Endothelial cell of umbilical vein (primary cell): ENCODE measurements around the gene RLF. TPM values are rescaled to one million over a fixed set of nuclear protein-coding genes. Genes with fewer than 3 reads are reported as not detected.
A peak's percentile ranks its signal among the peaks of the same experiment; 100 is the strongest.

Source experiments
- Bru-seq: library from RNA; stranded (reverse); fragments of 400-500 nt; gene quantifications from one replicate; lab custom pipeline; 2021; lab: Mats Ljungman, UMichigan
- BruChase-seq, 2 experiments: library from RNA; stranded (reverse); fragments of 400-500 nt; gene quantifications; one replicate each; lab custom pipeline; 2021; lab: Mats Ljungman, UMichigan
- BruUV-seq: library from RNA; stranded (reverse); fragments of 400-500 nt; replicated peaks from 2 replicates; lab custom pipeline; 2021; lab: Mats Ljungman, UMichigan
- CTCF ChIA-PET: fragments of 300-600, 350-600 bp; sonication (Branson Sonifier 250); formaldehyde crosslinking; loops from one replicate; lab custom pipeline; 2021; ENCODE audit warnings: antibody characterized with exemption, inconsistent platforms; lab: Charles Lee
- POLR2A ChIA-PET: fragments of 300-600, 350-600 bp; sonication (Branson Sonifier 250); formaldehyde crosslinking; loops from one replicate; lab custom pipeline; 2021; ENCODE audit warnings: antibody characterized with exemption, inconsistent platforms; lab: Charles Lee
- DNase-seq: peaks from one replicate; pipeline ENCODE4 v3.0.0-alpha.2; 2011; ENCODE audit warnings: low read depth, low spot score
- FAIRE-seq: peaks from 2 replicates; lab custom pipeline; 2011; peaks lifted over from hg19 to GRCh38; lab: Jason Lieb, UNC
- H2AFZ ChIP-seq: 2 replicates; pipeline ENCODE4 v1.6.0; 2012; ENCODE audit warnings: low read depth, low read length, control low read depth, inconsistent platforms
- H3K27ac ChIP-seq: 2 replicates; pipeline ENCODE4 v1.5.1; 2011; ENCODE audit warnings: low read depth, mild to moderate bottlenecking, control low read depth, low read length, moderate library complexity; ENCODE audit not compliant: insufficient read depth
- H3K27me3 ChIP-seq, 2 experiments: 2 replicates each; pipeline versions ENCODE4 v1.6.0 to v1.6.1; 2011; ENCODE audit warnings: low read length in 2 of 2, mixed read lengths in 1 of 2; ENCODE audit not compliant: control insufficient read depth in 2 of 2, insufficient read depth in 2 of 2
- H3K36me3 ChIP-seq, 2 experiments: 2 replicates in 1 of 2; 3 replicates in 1 of 2; pipeline ENCODE4 v1.5.1; 2011; ENCODE audit warnings: low read length in 2 of 2, mild to moderate bottlenecking in 1 of 2, moderate library complexity in 1 of 2; ENCODE audit not compliant: control insufficient read depth in 2 of 2, insufficient read depth in 2 of 2; ENCODE audit errors: extremely low read depth in 1 of 2
- H3K4me1 ChIP-seq: 3 replicates; pipeline ENCODE4 v1.5.1; 2011; ENCODE audit warnings: mild to moderate bottlenecking, low read length; ENCODE audit not compliant: control insufficient read depth, insufficient read depth; ENCODE audit errors: extremely low read depth
- H3K4me2 ChIP-seq: 2 replicates; pipeline ENCODE4 v1.6.1; 2011; ENCODE audit warnings: low read length, control low read depth, mixed read lengths; ENCODE audit not compliant: insufficient read depth
- H3K4me3 ChIP-seq, 3 experiments: fragments of 200-600 bp in 1 of 3; sonication (generic), shearing (Covaris generic) in 1 of 3; replicated peaks in 1 of 3; 2 replicates each; pipeline ENCODE4 v1.5.1; 2011 to 2016; ENCODE audit warnings: control low read depth in 3 of 3, low read length in 3 of 3, mild to moderate bottlenecking in 2 of 3, inconsistent platforms in 1 of 3, low read depth in 1 of 3, moderate library complexity in 1 of 3; ENCODE audit not compliant: insufficient read depth in 1 of 3
- H3K79me2 ChIP-seq: 2 replicates; pipeline ENCODE4 v1.6.0; 2012; ENCODE audit warnings: low read length, inconsistent platforms; ENCODE audit not compliant: control insufficient read depth, insufficient read depth
- H3K9ac ChIP-seq: replicated peaks from 2 replicates; pipeline ENCODE3; 2011; ENCODE audit warnings: low read length, control low read depth; ENCODE audit not compliant: insufficient read depth; ENCODE audit errors: extremely low read depth
- H3K9me1 ChIP-seq: replicated peaks from 3 replicates; pipeline ENCODE4 v1.6.0; 2011; ENCODE audit warnings: mild to moderate bottlenecking, low read length; ENCODE audit not compliant: control insufficient read depth, insufficient read depth; ENCODE audit errors: extremely low read depth
- H3K9me3 ChIP-seq: replicated peaks from 2 replicates; pipeline ENCODE4 v1.5.1; 2012; ENCODE audit warnings: low read length, inconsistent platforms; ENCODE audit not compliant: control insufficient read depth, insufficient read depth
- H4K20me1 ChIP-seq: replicated peaks from 2 replicates; pipeline ENCODE3; 2011; ENCODE audit warnings: mild to moderate bottlenecking, low read length; ENCODE audit not compliant: control insufficient read depth, insufficient read depth; ENCODE audit errors: extremely low read depth
- CTCF ChIP-seq, 2 donors: IDR thresholded peaks; 1 replicate in 1 of 2; 2 replicates in 1 of 2; pipeline ENCODE4 v1.5.1; 2011; ENCODE audit warnings: low read length in 2 of 2, mild to moderate bottlenecking in 2 of 2, moderate library complexity in 2 of 2, control low read depth in 1 of 2, inconsistent platforms in 1 of 2, low read depth in 1 of 2; ENCODE audit not compliant: insufficient read depth in 1 of 2; ENCODE audit errors: extremely low read depth in 1 of 2
- EZH2 ChIP-seq: IDR thresholded peaks from 2 replicates; pipeline ENCODE4 v1.6.1; 2012; ENCODE audit warnings: borderline replicate concordance, low read depth, mild to moderate bottlenecking, moderate library complexity, low read length, inconsistent platforms; ENCODE audit not compliant: severe bottlenecking
- FOS ChIP-seq: IDR thresholded peaks from 2 replicates; pipeline ENCODE4 v1.6.1; 2011; ENCODE audit warnings: mild to moderate bottlenecking, low read length, moderate library complexity, borderline replicate concordance; ENCODE audit not compliant: insufficient read depth
- GATA2 ChIP-seq: IDR thresholded peaks from 2 replicates; pipeline ENCODE4 v1.7.0; 2011; ENCODE audit warnings: low read depth, mild to moderate bottlenecking, moderate library complexity, mixed read lengths, low read length; ENCODE audit not compliant: insufficient read length, insufficient read depth
- JUN ChIP-seq: IDR thresholded peaks from 2 replicates; pipeline ENCODE4 v1.6.1; 2011; ENCODE audit warnings: borderline replicate concordance, low read depth; ENCODE audit not compliant: insufficient read length, insufficient read depth
- MAX ChIP-seq: IDR thresholded peaks from 2 replicates; pipeline ENCODE4 v1.6.1; 2011; ENCODE audit not compliant: insufficient read depth, insufficient read length
- MYC ChIP-seq: IDR thresholded peaks from one replicate; pipeline ENCODE4 v1.6.1; 2011; ENCODE audit warnings: mild to moderate bottlenecking, low read depth, low read length
- POLR2A ChIP-seq: IDR thresholded peaks from 2 replicates; pipeline ENCODE4 v1.6.1; 2012; ENCODE audit warnings: low read depth, mild to moderate bottlenecking, control low read depth, low read length
- POLR2AphosphoS5 ChIP-seq: IDR thresholded peaks from 2 replicates; pipeline ENCODE4 v1.6.1; 2012; ENCODE audit warnings: low read depth, mild to moderate bottlenecking, control low read depth, low read length, moderate library complexity; ENCODE audit not compliant: insufficient read depth
- dilution Hi-C: fragments of 300-500 bp; cut with MboI; formaldehyde crosslinking; loops from one replicate; pipeline ENCODE4 v1.15.0; 2019; ENCODE audit warnings: low sequenced_read_pairs; ENCODE audit not compliant: extremely low pct_ligation_motif_present
- intact Hi-C: fragments of 100-400 bp; cut with micrococcal nuclease; formaldehyde crosslinking; loops from one replicate; pipeline ENCODE4 v1.10.0; 2022
- long read RNA-seq: library from polyadenylated mRNA; stranded (forward); transcript quantifications from one replicate; pipeline ENCODE4 v2.0.0, GENCODE V29; 2021
- polyA minus RNA-seq, 3 experiments: library from RNA; depleted of rRNA, polyadenylated mRNA; stranded (reverse); fragments of >200 nt; gene quantifications; 1 replicate in 1 of 3; 2 replicates in 2 of 3; pipeline ENCODE4 v1.2.3, GENCODE V29; 2011
- polyA plus RNA-seq, 4 experiments: library from polyadenylated mRNA; depleted of rRNA in 3 of 4; stranded (reverse) in 3 of 4; unstranded in 1 of 4; fragments of >200 nt; gene quantifications; 2 replicates each; pipeline versions ENCODE4 v1.2.1 to v1.2.3, GENCODE V29; 2011 to 2012; ENCODE audit warnings: missing spikeins in 1 of 4
- total RNA-seq: library from RNA; stranded (reverse); gene quantifications from 2 replicates; pipeline ENCODE4 v1.2.3, GENCODE V29; 2021

The RLF gene
- 9.0 and 9.4 TPM in 2 replicates for total RNA-seq
- 1.6 and 2.7 TPM in 2 replicates for polyA plus RNA-seq
- polyA plus RNA-seq (2011; cell fraction: cytosol; rRNA removed), result 3.2 and 3.7 TPM in 2 replicates
- polyA plus RNA-seq (2011; cell fraction: nucleus; rRNA removed), result 9.7 and 11.2 TPM in 2 replicates
- polyA plus RNA-seq (2012), result 5.6 and 6.2 TPM in 2 replicates
- 8.0 and 8.3 TPM in 2 replicates for polyA minus RNA-seq
- polyA minus RNA-seq (2011; cell fraction: cytosol; rRNA and poly(A)+ RNA removed), result 8.5 TPM
- 9.3 and 14.5 TPM in 2 replicates for polyA minus RNA-seq (2011; cell fraction: nucleus; rRNA and poly(A)+ RNA removed)
- Bru-seq, nascent RNA, result percentile 84 among the genes with signal in this experiment
- percentile 62 among the genes with signal in this experiment for BruChase-seq, experiment 1, labeled RNA remaining after a 6-hour chase
- BruChase-seq, experiment 2, labeled RNA remaining after a 2-hour chase, result percentile 72 among the genes with signal in this experiment
- long read RNA-seq, full-length matches to known transcripts, result 4 of 15 reads
- long read RNA-seq, partial matches to known transcripts, result 3 of 15 reads
- long read RNA-seq, other reads (novel, unspliced or antisense), result 8 of 15 reads

- CTCF ChIA-PET, result interaction anchor here (0.6 to 3.5 kb wide), 9 partner anchors 9 to 277 kb away, joined by 3 to 18 read pairs (median 7); no protein-coding TSS in a partner anchor
- POLR2A ChIA-PET, result no interaction called here
- Histone ChIP-seq H3K27ac (peak within 1 kb of the TSS; percentile 79), H2AFZ (peak within 1 kb of the TSS; percentile 85), H3K27me3 (peaks cover 5 to 11% of the 10 kb centered on the region in 2 experiments), H3K4me2 (peak within 1 kb of the TSS; percentile 93), H3K9me3 (no peaks in the 10 kb centered on the region), H4K20me1 (peaks cover 2% of the 10 kb centered on the region), H3K9ac (peak within 1 kb of the TSS; percentile 93), H3K4me1 (peaks cover 15% of the 10 kb centered on the region), H3K4me3 (peak within 1 kb of the TSS; percentile 66 to 93 (median 87)), H3K79me2 (peaks cover 51% of the 10 kb centered on the region), H3K36me3 (no peaks in the 10 kb centered on the region), H3K9me1 (no peaks in the 10 kb centered on the region)
- FAIRE-seq (peak; percentile 82), DNase-seq (peak; percentile 95)
- BruUV-seq, result no TSS peak
- intact Hi-C loops, result loop anchor here (1.0 kb wide), 1 partner anchor 97 kb away; the partner anchor contains the start of gene ZMPSTE24
- TF ChIP-seq CTCF (IDR thresholded peaks at IDR 0.05; ENCODE audit: extremely low read depth in 1 of 2, insufficient read depth in 1 of 2, low read depth in 1 of 2, low read length in 2 of 2) (no peak), EZH2 (no peak), JUN (no peak), POLR2A (peak; percentile 82), FOS (peak; percentile 28), MYC (no peak), POLR2AphosphoS5 (peak; percentile 68), MAX (peak; percentile 87), GATA2 (no peak)
- dilution Hi-C loops, result no loop called here
These were observed at the start of gene RLF for GRCh38 chr1:40161125-40161887. Gene RLF, plus strand, starts transcription at chr1:40161387. Its CDS starts 13 bp downstream, at chr1:40161400.
